Measurements from ENCODE around the gene MSRB1. TPM values are rescaled to one million over a fixed set of nuclear protein-coding genes. Genes with fewer than 3 reads are reported as not detected.
"Not testable (repeated sequence)": the region's sequence is repeated elsewhere in the genome, so short reads cannot be mapped to it uniquely, and the experiment has no call there.

MSRB1 gene
- total RNA-seq, 1 donor from 2014 or later: 28.8 TPM

DNA sequence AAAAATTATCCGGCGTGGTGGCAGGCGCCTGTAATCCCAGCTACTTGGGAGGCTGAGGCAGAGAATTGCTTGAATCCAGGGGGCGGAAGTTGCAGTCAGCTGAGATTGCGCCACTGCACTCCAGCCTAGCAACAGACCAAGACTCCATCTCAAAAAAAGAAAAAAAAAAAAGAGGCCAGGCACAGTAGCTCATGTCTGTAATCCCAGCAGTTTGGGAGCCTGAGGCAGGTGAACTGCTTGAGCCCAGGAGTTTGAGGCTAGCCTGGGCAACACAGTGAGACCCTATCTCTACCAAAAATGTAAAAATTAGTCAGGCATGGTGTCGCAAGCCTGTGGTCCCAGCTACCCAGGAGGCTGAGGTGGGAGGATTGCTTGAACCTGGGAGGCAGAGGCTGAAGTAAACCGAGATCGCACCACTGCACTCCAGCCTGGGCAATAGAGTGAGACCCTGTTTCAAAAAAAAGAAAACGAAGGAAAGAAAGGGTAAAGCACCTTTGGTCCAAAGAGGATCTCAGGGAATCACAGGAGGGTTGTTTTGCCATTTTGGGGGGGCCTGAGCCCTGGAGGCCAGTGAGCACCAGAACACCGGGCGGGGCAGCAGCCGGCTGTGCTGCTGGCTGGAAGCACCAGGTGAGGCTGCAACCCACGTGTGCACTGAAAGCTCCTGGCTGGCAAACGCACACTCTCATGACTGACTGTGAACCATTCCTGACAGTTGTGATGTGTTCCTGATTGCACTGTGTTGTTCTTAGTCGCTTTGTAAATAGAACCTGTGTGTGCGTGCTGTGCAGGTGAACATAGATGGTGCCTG, 43.2 kb downstream of the MSRB1 start:
- DNase-seq (no peak), ATAC-seq (peak; percentile 71)
- peaks cover 9% of the 10 kb centered on the region for H3K27me3 ChIP-seq
- no peaks in the 10 kb centered on the region for H3K9me3 ChIP-seq
- TF ChIP-seq, protein P1, sequence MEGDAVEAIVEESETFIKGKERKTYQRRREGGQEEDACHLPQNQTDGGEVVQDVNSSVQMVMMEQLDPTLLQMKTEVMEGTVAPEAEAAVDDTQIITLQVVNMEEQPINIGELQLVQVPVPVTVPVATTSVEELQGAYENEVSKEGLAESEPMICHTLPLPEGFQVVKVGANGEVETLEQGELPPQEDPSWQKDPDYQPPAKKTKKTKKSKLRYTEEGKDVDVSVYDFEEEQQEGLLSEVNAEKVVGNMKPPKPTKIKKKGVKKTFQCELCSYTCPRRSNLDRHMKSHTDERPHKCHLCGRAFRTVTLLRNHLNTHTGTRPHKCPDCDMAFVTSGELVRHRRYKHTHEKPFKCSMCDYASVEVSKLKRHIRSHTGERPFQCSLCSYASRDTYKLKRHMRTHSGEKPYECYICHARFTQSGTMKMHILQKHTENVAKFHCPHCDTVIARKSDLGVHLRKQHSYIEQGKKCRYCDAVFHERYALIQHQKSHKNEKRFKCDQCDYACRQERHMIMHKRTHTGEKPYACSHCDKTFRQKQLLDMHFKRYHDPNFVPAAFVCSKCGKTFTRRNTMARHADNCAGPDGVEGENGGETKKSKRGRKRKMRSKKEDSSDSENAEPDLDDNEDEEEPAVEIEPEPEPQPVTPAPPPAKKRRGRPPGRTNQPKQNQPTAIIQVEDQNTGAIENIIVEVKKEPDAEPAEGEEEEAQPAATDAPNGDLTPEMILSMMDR (IDR thresholded peaks at IDR 0.05): no peak
- H3K27ac ChIP-seq: no peak overlapping the region
- intact Hi-C loops (cut with DNase I): no loop called here
- no peaks in the 10 kb centered on the region for H3K36me3 ChIP-seq
- no peak overlapping the region for H3K4me3 ChIP-seq
- no peaks in the 10 kb centered on the region for H3K4me1 ChIP-seq

DNA sequence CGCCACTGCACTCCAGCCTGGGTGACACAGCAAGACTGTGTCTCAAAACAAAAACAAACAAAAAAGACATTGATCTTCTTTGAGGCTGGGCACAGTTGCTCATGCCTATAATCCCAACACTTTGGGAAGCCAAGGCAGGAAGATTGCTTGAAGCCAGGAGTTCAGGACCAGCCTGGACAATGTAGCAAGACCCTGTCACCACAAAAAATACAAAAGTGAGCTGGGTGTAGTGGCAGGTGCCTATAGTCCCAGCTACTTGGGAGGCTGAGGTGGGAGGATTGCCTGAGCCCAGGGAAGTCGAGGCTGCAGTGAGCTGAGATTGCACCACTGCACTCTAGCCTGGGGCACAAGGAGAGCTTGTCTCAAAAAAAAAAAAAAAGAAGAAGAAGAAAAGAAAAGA, 45.3 kb downstream of the MSRB1 start:
- H3K4me3 ChIP-seq; H3K27ac ChIP-seq; DNase-seq; ATAC-seq; H3K36me3 ChIP-seq; intact Hi-C loops (cut with DNase I); H3K4me1 ChIP-seq; H3K9me3 ChIP-seq: not testable (repeated sequence)
- H3K27me3 ChIP-seq: peaks cover 13% of the 10 kb centered on the region

DNA sequence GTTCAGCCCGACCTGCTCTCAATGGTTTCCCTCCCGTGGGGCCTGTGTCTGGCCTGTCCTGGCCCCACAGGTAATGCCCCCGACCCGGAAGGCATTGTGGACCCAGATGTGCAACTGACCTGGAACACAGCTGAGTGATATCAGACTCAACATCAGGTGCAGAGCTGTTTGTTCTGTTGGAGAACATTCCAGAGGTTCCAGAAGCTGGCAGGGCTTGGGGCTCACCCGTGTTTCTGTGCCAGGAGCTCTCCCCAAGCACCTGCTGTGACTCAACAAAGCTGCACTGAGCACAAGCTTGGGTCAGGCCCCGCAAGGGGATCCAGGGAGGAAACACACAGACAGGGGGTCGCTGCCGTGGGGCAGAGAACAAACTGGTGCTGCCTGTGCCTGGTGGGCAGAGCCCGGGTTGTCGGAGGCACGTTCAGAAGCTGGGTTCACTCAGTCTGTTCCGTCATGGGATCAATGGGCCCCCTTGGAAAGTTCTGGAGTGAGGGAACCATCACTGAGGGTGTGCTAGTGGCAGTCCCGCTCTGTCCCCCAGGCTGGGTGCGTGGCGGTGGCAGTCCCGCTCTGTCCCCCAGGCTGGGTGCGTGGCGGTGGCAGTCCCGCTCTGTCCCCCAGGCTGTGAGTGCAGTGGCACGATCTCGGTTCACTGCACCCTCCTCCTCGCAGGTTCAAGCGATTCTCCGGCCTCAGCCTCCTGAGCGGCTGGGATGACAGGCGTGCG, 46.9 kb downstream of the MSRB1 start:
- H3K4me3 ChIP-seq: no peak overlapping the region
- no peaks in the 10 kb centered on the region for H3K9me3 ChIP-seq
- peaks cover 14% of the 10 kb centered on the region for H3K27me3 ChIP-seq
- DNase-seq (no peak), ATAC-seq (peak; percentile 69)
- no peaks in the 10 kb centered on the region for H3K4me1 ChIP-seq
- H3K36me3 ChIP-seq: no peaks in the 10 kb centered on the region
- intact Hi-C loops (cut with DNase I): no loop called here
- TF ChIP-seq, protein P1 (IDR thresholded peaks at IDR 0.05): no peak
- no peak overlapping the region for H3K27ac ChIP-seq

DNA sequence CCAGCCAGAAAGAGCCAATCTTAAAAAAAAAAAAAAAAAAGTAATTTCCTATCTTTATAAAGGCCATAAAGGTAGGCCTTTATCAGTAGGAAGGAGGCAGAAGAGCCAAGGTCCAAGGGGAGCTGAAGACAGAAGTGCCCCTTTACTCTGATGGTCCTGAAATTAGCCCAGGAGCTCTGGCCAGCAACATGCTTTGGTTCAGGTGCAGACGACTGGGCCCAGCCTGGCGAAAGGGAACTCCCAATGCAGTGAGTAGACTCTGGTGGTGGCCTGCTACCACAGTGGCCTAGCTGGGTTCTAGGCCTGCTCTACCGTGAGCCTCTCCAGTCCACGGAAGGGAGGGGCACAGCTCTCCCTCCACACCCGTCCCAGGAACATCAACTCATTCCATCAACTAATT, 47.9 kb downstream of the MSRB1 start:
- H3K4me1 ChIP-seq: no peaks in the 10 kb centered on the region
- H3K27me3 ChIP-seq: peaks cover 15% of the 10 kb centered on the region
- TF ChIP-seq, protein P1 (IDR thresholded peaks at IDR 0.05): no peak
- DNase-seq (no peak), ATAC-seq (no peak)
- H3K9me3 ChIP-seq: no peaks in the 10 kb centered on the region
- no peak overlapping the region for H3K27ac ChIP-seq
- intact Hi-C loops (cut with DNase I): no loop called here
- H3K4me3 ChIP-seq: no peak overlapping the region
- H3K36me3 ChIP-seq: no peaks in the 10 kb centered on the region

DNA sequence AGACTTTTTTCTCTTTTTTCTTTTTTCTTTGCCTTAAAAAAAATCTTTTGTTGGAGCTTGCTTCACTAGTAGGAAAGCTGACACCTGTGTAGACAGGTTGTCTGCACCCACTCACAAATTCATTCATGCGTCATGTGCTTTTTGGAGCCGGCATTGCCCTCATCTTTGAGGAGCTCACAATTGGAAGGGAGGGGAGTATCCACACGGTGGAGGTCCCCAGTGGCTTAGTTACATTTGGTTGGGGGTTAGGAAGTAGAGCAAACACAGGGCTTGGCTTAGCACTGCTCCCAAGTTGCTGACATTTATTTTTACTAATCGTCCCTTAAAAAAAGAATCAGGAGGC, 52.3 kb downstream of the MSRB1 start:
- intact Hi-C loops (cut with DNase I): no loop called here
- peaks cover 28% of the 10 kb centered on the region for H3K27me3 ChIP-seq
- no peak for DNase-seq

More for the DNA sequence above, 52.3 kb downstream of the MSRB1 start:
- Histone ChIP-seq H3K36me3 (no peaks in the 10 kb centered on the region), H3K27ac (no peak overlapping the region), H3K4me3 (no peak overlapping the region), H3K4me1 (no peaks in the 10 kb centered on the region), H3K9me3 (no peaks in the 10 kb centered on the region)
- no peak for ATAC-seq
- TF ChIP-seq, protein P1 (IDR thresholded peaks at IDR 0.05): no peak
